Skeletal muscle satellite cell (primary cell): ENCODE results near the gene GRID1.
"Not testable (repeated sequence)": the region's sequence is repeated elsewhere in the genome, so short reads cannot be mapped to it uniquely, and the experiment has no call there.

Source experiments
- H3K27me3 ChIP-seq: 2 replicates; pipeline ENCODE4 v1.7.0; 2013; ENCODE audit warnings: low read length; ENCODE audit not compliant: control insufficient read depth, insufficient read depth
- H3K36me3 ChIP-seq: 2 replicates; pipeline ENCODE4 v1.7.0; 2013; ENCODE audit warnings: mild to moderate bottlenecking, control low read depth, low read length; ENCODE audit not compliant: insufficient read depth
- H3K4me1 ChIP-seq: 2 replicates; pipeline ENCODE4 v1.7.0; 2013; ENCODE audit warnings: low read length; ENCODE audit not compliant: control insufficient read depth, insufficient read depth
- H3K4me2 ChIP-seq: 2 replicates; pipeline ENCODE4 v1.7.0; 2013; ENCODE audit warnings: mild to moderate bottlenecking, low read length
- H3K4me3 ChIP-seq: 2 replicates; pipeline ENCODE4 v1.7.0; 2013; ENCODE audit warnings: low read length
- H3K9ac ChIP-seq: 2 replicates; pipeline ENCODE4 v1.7.0; 2013; ENCODE audit warnings: mild to moderate bottlenecking, low read depth, low read length, moderate library complexity
- H3K9me3 ChIP-seq: replicated peaks from 2 replicates; pipeline ENCODE4 v1.7.0; 2013; ENCODE audit warnings: mild to moderate bottlenecking, control low read depth, low read length

GRID1 gene

GRCh38 chr10:86077271-86077670 lies 289.3 kb downstream of the GRID1 start:
- Histone ChIP-seq H3K36me3 (no peaks in the 10 kb centered on the region), H3K27me3 (no peaks in the 10 kb centered on the region), H3K9me3 (no peaks in the 10 kb centered on the region), H3K4me1 (no peaks in the 10 kb centered on the region), H3K4me3 (no peak overlapping the region), H3K9ac (no peak overlapping the region), H3K4me2 (no peak overlapping the region)

GRCh38 chr10:86076497-86076896 lies 290.1 kb downstream of the GRID1 start:
- H3K4me2 ChIP-seq, H3K9me3 ChIP-seq, H3K9ac ChIP-seq, H3K27me3 ChIP-seq, H3K4me3 ChIP-seq, H3K4me1 ChIP-seq, H3K36me3 ChIP-seq: not testable (repeated sequence)

DNA sequence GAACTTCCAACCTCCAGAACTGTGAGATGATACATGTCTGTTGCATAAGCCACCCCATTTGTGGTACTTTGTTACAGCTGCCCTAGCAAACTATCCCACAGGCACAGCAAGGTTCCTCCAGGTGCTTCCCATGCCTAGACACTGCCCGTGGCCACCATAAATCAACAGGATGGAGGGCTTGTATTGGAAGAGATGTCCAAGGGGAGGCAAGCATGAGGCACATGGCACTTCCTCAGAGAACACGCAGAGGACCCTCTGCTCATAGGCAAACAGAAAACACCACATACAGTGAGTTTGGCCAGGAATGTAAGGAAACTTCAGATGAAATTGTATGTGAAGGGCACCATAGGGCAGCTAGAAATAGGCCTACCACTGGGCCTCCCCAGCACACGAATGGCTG lies 291.1 kb downstream of the GRID1 start:
- Histone ChIP-seq H3K36me3 (no peaks in the 10 kb centered on the region), H3K4me1 (no peaks in the 10 kb centered on the region), H3K9ac (no peak overlapping the region), H3K27me3 (no peaks in the 10 kb centered on the region), H3K9me3 (no peaks in the 10 kb centered on the region), H3K4me3 (no peak overlapping the region), H3K4me2 (no peak overlapping the region)

DNA sequence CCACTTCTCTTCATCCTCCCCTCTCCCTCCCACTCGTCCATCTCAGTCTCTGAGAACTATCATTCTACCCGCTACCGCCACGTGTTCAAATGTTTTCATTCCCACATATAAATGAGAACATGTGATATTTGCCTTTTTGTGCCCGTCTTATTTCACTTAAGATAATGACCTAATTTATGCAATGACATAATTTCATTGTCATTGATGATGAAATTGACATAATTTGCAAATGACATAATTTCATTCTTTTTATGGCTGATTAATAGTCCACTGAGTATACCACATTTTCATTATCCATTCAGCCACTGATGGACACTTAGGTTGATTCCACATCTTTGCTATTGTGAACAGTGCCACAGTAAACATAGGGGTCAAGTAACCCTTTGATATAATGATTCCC lies 292.3 kb downstream of the GRID1 start:
- Histone ChIP-seq H3K9ac (no peak overlapping the region), H3K4me3 (no peak overlapping the region), H3K4me2 (no peak overlapping the region), H3K4me1 (no peaks in the 10 kb centered on the region), H3K9me3 (no peaks in the 10 kb centered on the region), H3K27me3 (no peaks in the 10 kb centered on the region), H3K36me3 (no peaks in the 10 kb centered on the region)

DNA sequence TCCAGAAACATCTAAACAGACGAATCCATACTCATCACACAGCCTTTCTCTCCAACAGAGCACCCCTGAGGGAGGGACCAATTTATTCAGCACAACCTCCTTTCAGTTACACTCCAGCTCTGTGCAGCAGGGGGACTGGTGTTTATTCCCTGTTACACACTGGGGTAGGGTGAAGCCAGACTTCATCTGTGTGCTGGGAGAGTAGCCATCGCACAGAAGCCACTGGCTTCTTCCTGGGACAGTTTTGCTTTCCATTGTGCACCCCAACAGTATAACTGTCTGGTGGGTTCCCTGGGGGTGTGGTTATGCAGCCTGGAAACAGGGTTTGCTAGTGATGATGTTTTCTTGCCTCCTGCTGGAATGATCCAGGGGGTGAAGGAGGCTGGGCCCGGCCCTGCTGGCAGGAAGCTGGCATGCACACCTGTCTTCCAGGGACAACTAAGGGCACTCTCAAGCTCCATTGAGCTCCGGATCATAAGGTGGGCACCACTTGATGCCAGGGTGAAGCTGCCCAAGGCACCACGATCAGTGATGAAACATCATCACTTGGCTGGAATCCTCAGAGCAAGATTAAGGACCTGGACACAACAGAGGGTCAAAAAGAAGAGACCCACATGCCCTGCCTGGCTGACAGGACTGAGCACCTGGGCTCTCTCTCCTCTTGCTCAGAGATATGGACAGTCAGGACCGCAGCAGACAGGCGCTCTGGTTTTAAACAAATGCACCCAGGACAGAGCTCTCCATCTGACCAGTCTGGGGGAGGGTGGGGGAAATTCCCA lies 293.2 kb downstream of the GRID1 start:
- H3K9ac ChIP-seq: no peak overlapping the region
- H3K4me1 ChIP-seq: no peaks in the 10 kb centered on the region
- H3K36me3 ChIP-seq: no peaks in the 10 kb centered on the region
- H3K27me3 ChIP-seq: no peaks in the 10 kb centered on the region
- H3K4me2 ChIP-seq: no peak overlapping the region
- no peaks in the 10 kb centered on the region for H3K9me3 ChIP-seq
- no peak overlapping the region for H3K4me3 ChIP-seq

DNA sequence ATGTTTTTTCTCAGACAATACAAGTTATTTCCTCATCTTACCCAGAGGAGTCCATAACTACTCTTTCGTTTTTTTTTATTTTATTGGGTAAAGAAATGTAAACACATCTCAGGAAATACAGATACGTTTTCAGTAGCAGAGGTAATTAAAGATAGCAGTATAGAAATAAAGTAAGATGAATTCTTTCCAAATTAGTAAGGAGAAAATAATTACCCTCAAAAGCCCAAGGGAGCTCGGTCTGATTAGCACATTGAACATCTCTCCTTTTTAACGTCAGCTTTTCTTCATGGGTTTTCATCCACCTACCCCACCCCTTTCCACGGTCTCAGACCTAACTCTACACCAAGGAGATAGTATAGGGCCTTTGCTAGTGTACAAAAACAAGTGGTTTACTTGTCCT lies 294.2 kb downstream of the GRID1 start:
- Histone ChIP-seq H3K4me1 (no peaks in the 10 kb centered on the region), H3K4me2 (no peak overlapping the region), H3K36me3 (no peaks in the 10 kb centered on the region), H3K27me3 (no peaks in the 10 kb centered on the region), H3K9ac (no peak overlapping the region), H3K4me3 (no peak overlapping the region), H3K9me3 (no peaks in the 10 kb centered on the region)

DNA sequence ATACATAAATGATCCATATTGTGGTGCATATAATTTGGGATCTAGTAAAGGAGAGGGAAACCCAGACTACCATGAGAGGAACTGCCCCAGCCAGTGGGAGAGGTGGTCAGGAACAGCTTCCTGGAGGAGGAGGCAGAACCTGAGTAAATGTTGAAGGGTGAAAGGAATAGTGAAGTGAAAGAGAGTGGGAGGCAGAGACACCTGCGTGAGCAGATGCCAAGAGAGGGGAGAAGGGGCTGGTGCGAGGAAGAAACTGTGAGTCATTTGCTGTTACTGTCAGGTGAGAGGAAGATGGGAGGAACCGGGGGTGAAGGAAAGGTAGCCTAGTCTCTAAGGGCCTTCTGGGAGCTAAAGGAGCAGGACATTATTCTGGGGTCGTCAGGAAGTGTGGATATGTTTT lies 294.8 kb downstream of the GRID1 start:
- H3K36me3 ChIP-seq: no peaks in the 10 kb centered on the region
- no peaks in the 10 kb centered on the region for H3K27me3 ChIP-seq
- no peaks in the 10 kb centered on the region for H3K4me1 ChIP-seq
- no peak overlapping the region for H3K4me3 ChIP-seq
- no peak overlapping the region for H3K9ac ChIP-seq
- H3K4me2 ChIP-seq: no peak overlapping the region
- H3K9me3 ChIP-seq: no peaks in the 10 kb centered on the region

DNA sequence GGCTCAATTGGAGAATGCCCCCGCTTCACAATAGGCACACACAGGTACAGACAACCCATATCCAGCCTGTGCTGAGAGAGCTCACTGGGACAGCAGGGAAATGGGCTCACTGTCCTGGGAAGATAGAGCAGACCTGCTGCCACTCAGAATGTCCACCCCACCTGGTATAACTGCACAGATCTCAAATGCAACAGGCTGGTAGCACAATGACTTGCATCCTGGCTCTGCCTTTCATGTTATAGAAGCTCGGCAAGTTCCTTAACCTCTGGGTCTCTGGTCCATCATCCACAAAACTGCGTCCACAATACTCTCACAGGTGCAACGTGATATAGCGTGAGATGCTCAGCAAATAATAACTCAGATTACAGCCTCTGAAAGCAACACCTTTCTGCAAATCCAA lies 295.4 kb downstream of the GRID1 start:
- Histone ChIP-seq H3K9ac (no peak overlapping the region), H3K9me3 (no peaks in the 10 kb centered on the region), H3K36me3 (no peaks in the 10 kb centered on the region), H3K4me2 (no peak overlapping the region), H3K27me3 (no peaks in the 10 kb centered on the region), H3K4me1 (no peaks in the 10 kb centered on the region), H3K4me3 (no peak overlapping the region)

- Histone ChIP-seq H3K4me2 (no peak overlapping the region), H3K9me3 (no peaks in the 10 kb centered on the region), H3K9ac (no peak overlapping the region), H3K4me3 (no peak overlapping the region), H3K4me1 (no peaks in the 10 kb centered on the region), H3K27me3 (no peaks in the 10 kb centered on the region), H3K36me3 (no peaks in the 10 kb centered on the region)
Measured at GRCh38 chr10:86070278-86070677, 296.3 kb downstream of the GRID1 start.

GRCh38 chr10:86068231-86069054 lies 298.2 kb downstream of the GRID1 start:
- H3K27me3 ChIP-seq: no peaks in the 10 kb centered on the region
- H3K4me2 ChIP-seq: no peak overlapping the region
- no peak overlapping the region for H3K9ac ChIP-seq
- no peak overlapping the region for H3K4me3 ChIP-seq
- H3K36me3 ChIP-seq: no peaks in the 10 kb centered on the region
- no peaks in the 10 kb centered on the region for H3K9me3 ChIP-seq
- H3K4me1 ChIP-seq: no peaks in the 10 kb centered on the region

GRCh38 chr10:86067436-86068050 lies 299.1 kb downstream of the GRID1 start:
- Histone ChIP-seq H3K4me2 (no peak overlapping the region), H3K4me1 (no peaks in the 10 kb centered on the region), H3K4me3 (no peak overlapping the region), H3K36me3 (no peaks in the 10 kb centered on the region), H3K9ac (no peak overlapping the region), H3K27me3 (no peaks in the 10 kb centered on the region), H3K9me3 (no peaks in the 10 kb centered on the region)
